DND-41 (cell line): Measurements from ENCODE around the gene ANKRD65.

ENCODE experiments used
- ATAC-seq: fragments of 200-7000 bp; cut with Tn5 transposase; 3 replicates; pipeline ENCODE4 v1.9.1; 2021; ENCODE audit warnings: low read depth; ENCODE audit not compliant: insufficient read depth
- DNase-seq: peaks from one replicate; pipeline ENCODE4 v3.0.0-alpha.2; 2020
- H2AFZ ChIP-seq: 2 replicates; pipeline ENCODE4 v1.6.0; 2012; ENCODE audit warnings: low read depth, low read length
- H3K27ac ChIP-seq: 2 replicates; pipeline ENCODE4 v1.5.1; 2012; ENCODE audit warnings: low read length, inconsistent platforms
- H3K27me3 ChIP-seq: fragments of 200-600 bp; sonication (generic); 2 replicates; pipeline ENCODE4 v1.6.0; 2012; ENCODE audit warnings: low read length, mild to moderate bottlenecking, inconsistent platforms; ENCODE audit not compliant: insufficient read depth, poor library complexity
- H3K36me3 ChIP-seq: 2 replicates; pipeline ENCODE4 v1.5.1; 2012; ENCODE audit warnings: low read length, inconsistent platforms; ENCODE audit not compliant: insufficient read depth
- H3K4me1 ChIP-seq: 2 replicates; pipeline ENCODE4 v1.5.1; 2012; ENCODE audit warnings: mild to moderate bottlenecking, low read length; ENCODE audit not compliant: insufficient read depth
- H3K4me2 ChIP-seq: 2 replicates; pipeline ENCODE4 v1.6.0; 2012; ENCODE audit warnings: mild to moderate bottlenecking, moderate library complexity, low read length, inconsistent platforms; ENCODE audit not compliant: insufficient read depth
- H3K4me3 ChIP-seq, 2 experiments: fragments of 200-600 bp in 1 of 2; shearing (Covaris generic) in 1 of 2; 2 replicates each; pipeline ENCODE4 v1.5.1; 2012 to 2016; ENCODE audit warnings: inconsistent platforms in 2 of 2, low read length in 2 of 2, mild to moderate bottlenecking in 2 of 2, low read depth in 1 of 2, moderate library complexity in 1 of 2
- H3K79me2 ChIP-seq: 2 replicates; pipeline ENCODE4 v1.6.0; 2012; ENCODE audit warnings: low read length, inconsistent platforms; ENCODE audit not compliant: insufficient read depth
- H3K9ac ChIP-seq: 2 replicates; pipeline ENCODE4 v1.6.0; 2012; ENCODE audit warnings: low read depth, mild to moderate bottlenecking, inconsistent platforms, low read length, moderate library complexity
- H3K9me3 ChIP-seq: 2 replicates; pipeline ENCODE4 v1.5.1; 2012; ENCODE audit warnings: low read length, moderate library complexity, mild to moderate bottlenecking, inconsistent platforms; ENCODE audit not compliant: insufficient read depth, severe bottlenecking
- H4K20me1 ChIP-seq: 2 replicates; pipeline ENCODE4 v1.6.0; 2012; ENCODE audit warnings: low read length; ENCODE audit not compliant: insufficient read depth
- EZH2 ChIP-seq: IDR thresholded peaks from 3 replicates; pipeline ENCODE4 v1.6.1; 2012; ENCODE audit warnings: borderline replicate concordance, low read depth, mild to moderate bottlenecking, moderate library complexity, low read length, inconsistent platforms; ENCODE audit not compliant: severe bottlenecking
- TF ChIP-seq, protein P1 (sequence below): IDR thresholded peaks from 2 replicates; pipeline ENCODE4 v1.5.1; 2012; ENCODE audit warnings: borderline replicate concordance, low read length, moderate library complexity, mild to moderate bottlenecking; ENCODE audit not compliant: poor library complexity, severe bottlenecking; ENCODE audit errors: extremely low read depth

The ANKRD65 gene

GRCh38 chr1:1377540-1378205 is 43.4 kb downstream of the ANKRD65 start:
- Histone ChIP-seq H4K20me1 (peaks cover 16% of the 10 kb centered on the region), H3K9ac (no peak overlapping the region), H3K27ac (no peak overlapping the region), H3K79me2 (peaks cover 30% of the 10 kb centered on the region), H2AFZ (no peak overlapping the region), H3K9me3 (no peaks in the 10 kb centered on the region), H3K4me1 (peaks cover 29% of the 10 kb centered on the region), H3K36me3 (peaks cover 17% of the 10 kb centered on the region), H3K4me3 (no peak overlapping the region), H3K27me3 (no peaks in the 10 kb centered on the region), H3K4me2 (no peak overlapping the region)
- no peak for ATAC-seq
- TF ChIP-seq EZH2 = no peak
- TF ChIP-seq, protein P1, sequence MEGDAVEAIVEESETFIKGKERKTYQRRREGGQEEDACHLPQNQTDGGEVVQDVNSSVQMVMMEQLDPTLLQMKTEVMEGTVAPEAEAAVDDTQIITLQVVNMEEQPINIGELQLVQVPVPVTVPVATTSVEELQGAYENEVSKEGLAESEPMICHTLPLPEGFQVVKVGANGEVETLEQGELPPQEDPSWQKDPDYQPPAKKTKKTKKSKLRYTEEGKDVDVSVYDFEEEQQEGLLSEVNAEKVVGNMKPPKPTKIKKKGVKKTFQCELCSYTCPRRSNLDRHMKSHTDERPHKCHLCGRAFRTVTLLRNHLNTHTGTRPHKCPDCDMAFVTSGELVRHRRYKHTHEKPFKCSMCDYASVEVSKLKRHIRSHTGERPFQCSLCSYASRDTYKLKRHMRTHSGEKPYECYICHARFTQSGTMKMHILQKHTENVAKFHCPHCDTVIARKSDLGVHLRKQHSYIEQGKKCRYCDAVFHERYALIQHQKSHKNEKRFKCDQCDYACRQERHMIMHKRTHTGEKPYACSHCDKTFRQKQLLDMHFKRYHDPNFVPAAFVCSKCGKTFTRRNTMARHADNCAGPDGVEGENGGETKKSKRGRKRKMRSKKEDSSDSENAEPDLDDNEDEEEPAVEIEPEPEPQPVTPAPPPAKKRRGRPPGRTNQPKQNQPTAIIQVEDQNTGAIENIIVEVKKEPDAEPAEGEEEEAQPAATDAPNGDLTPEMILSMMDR = no peak
- DNase-seq = no peak

- Histone ChIP-seq H3K4me2 (peak overlapping the region; percentile 89), H3K9ac (peak overlapping the region; percentile 100), H3K27ac (peak overlapping the region; percentile 93), H3K9me3 (no peaks in the 10 kb centered on the region), H2AFZ (no peak overlapping the region), H3K4me3 (peak overlapping the region in 1 of 2 experiments; percentile 94; a peak in 2 of 4 replicates), H3K36me3 (peaks cover 23% of the 10 kb centered on the region), H4K20me1 (peaks cover 23% of the 10 kb centered on the region), H3K4me1 (peaks cover 39% of the 10 kb centered on the region), H3K27me3 (no peaks in the 10 kb centered on the region), H3K79me2 (peaks cover 30% of the 10 kb centered on the region)
- TF ChIP-seq EZH2 = no peak
- TF ChIP-seq, protein P1 = no peak
- no peak for DNase-seq
- ATAC-seq = no peak
Measured at GRCh38 chr1:1376551-1377226, 44.4 kb downstream of the ANKRD65 start.

GRCh38 chr1:1374929-1375662 is 46.0 kb downstream of the ANKRD65 start, which contains the start of gene AURKAIP1:
TSS of gene AURKAIP1 (minus strand) at chr1:1375207. CDS start at chr1:1374756, 451 bp downstream.
- Histone ChIP-seq H3K4me1 (peaks cover 44% of the 10 kb centered on the region), H3K4me3 (peak within 1 kb of the TSS; percentile 94 to 99), H3K36me3 (peaks cover 28% of the 10 kb centered on the region), H3K79me2 (peaks cover 30% of the 10 kb centered on the region), H3K27ac (peak within 1 kb of the TSS; percentile 93), H4K20me1 (peaks cover 29% of the 10 kb centered on the region), H3K9me3 (no peaks in the 10 kb centered on the region), H3K9ac (peak within 1 kb of the TSS; percentile 100), H2AFZ (peak within 1 kb of the TSS; percentile 93), H3K4me2 (peak within 1 kb of the TSS; percentile 97), H3K27me3 (no peaks in the 10 kb centered on the region)
- TF ChIP-seq, protein P1 = peak; percentile 46
- no peak for TF ChIP-seq EZH2
- DNase-seq (peak; percentile 99), ATAC-seq (peak; percentile 92)
